Measurements from ENCODE around the gene RNASEH2B.

RNASEH2B gene

DNA sequence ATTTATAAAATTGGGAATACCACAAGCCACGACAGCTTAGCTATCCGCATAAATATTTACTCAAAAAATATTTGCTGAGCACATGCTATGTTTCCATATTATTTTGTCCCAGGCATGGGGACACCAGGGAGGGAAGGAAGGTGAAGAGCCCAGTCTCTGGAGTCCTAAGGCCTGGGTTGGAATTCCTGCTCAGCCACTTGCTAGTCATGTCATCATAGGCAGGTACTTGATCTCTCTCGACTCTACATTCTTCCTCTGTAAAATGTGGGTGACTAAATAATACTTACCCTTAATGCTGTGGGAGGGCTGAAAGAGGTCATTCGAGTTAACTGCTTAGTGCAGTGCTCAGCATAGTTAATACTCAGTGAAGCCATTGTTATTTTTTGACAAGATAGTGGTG is 4.3 kb upstream of the RNASEH2B start:
- no peak for DNase-seq (ENCODE audit: low read depth, low spot score)
- Histone ChIP-seq H3K4me1 (ENCODE audit: control insufficient read depth, insufficient read depth, low read length) (no peaks in the 10 kb centered on the region), H3K27me3 (ENCODE audit: control insufficient read depth, insufficient read depth, low read length) (no peaks in the 10 kb centered on the region), H3K4me3 (ENCODE audit: low read length) (no peak overlapping the region), H3K27ac (ENCODE audit: low read length) (no peak overlapping the region), H3K36me3 (ENCODE audit: control insufficient read depth, insufficient read depth, low read length) (no peaks in the 10 kb centered on the region), H3K9me3 (ENCODE audit: control insufficient read depth, insufficient read depth, low read length) (no peaks in the 10 kb centered on the region)
- WGBS (ENCODE audit: insufficient coverage, insufficient read length): no CpG with 5 or more reads among the region's 4 CpGs

DNA sequence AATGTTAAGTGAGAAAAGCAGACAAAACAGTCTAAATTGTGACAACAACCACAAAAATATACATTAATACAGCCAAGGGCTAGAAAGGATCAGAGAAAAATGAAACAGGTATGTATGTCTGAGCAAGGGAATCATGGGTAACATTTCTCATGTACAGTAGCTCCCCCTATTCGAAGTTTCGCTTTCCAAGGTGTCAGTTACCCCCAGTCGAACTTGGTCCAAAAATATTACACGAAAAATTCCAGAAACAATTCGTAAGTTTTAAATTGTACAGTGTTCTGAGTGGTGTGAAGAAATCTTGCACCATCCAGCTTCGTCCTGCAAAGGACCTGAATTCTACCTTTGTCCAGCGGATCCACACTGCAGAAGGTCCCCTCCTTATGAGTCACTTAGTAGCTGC is 1.8 kb upstream of the RNASEH2B start:
- Histone ChIP-seq H3K27ac (ENCODE audit: low read length) (no peak overlapping the region), H3K27me3 (ENCODE audit: control insufficient read depth, insufficient read depth, low read length) (no peaks in the 10 kb centered on the region), H3K9me3 (ENCODE audit: control insufficient read depth, insufficient read depth, low read length) (no peaks in the 10 kb centered on the region), H3K4me3 (ENCODE audit: low read length) (no peak overlapping the region), H3K36me3 (ENCODE audit: control insufficient read depth, insufficient read depth, low read length) (no peaks in the 10 kb centered on the region), H3K4me1 (ENCODE audit: control insufficient read depth, insufficient read depth, low read length) (peaks cover 2% of the 10 kb centered on the region; the same call in 1 of the 2 replicates)
- no peak for DNase-seq (ENCODE audit: low read depth, low spot score)
- no CpG with 5 or more reads among the region's 7 CpGs for WGBS (ENCODE audit: insufficient coverage, insufficient read length)

- DNase-seq (ENCODE audit: low read depth, low spot score): no peak
- Histone ChIP-seq H3K36me3 (ENCODE audit: control insufficient read depth, insufficient read depth, low read length) (no peaks in the 10 kb centered on the region), H3K4me1 (ENCODE audit: control insufficient read depth, insufficient read depth, low read length) (peaks cover 2% of the 10 kb centered on the region; the same call in 1 of the 2 replicates), H3K9me3 (ENCODE audit: control insufficient read depth, insufficient read depth, low read length) (no peaks in the 10 kb centered on the region), H3K27me3 (ENCODE audit: control insufficient read depth, insufficient read depth, low read length) (no peaks in the 10 kb centered on the region), H3K4me3 (ENCODE audit: low read length) (no peak overlapping the region), H3K27ac (ENCODE audit: low read length) (no peak overlapping the region)
- no CpG with 5 or more reads among the region's 4 CpGs for WGBS (ENCODE audit: insufficient coverage, insufficient read length)
Measured at GRCh38 chr13:50908371-50908770, 1.2 kb upstream of the RNASEH2B start.

GRCh38 chr13:50910485-50910805 is 854 bp downstream of the RNASEH2B start:
- DNase-seq (ENCODE audit: low read depth, low spot score): no peak
- H3K27ac ChIP-seq (ENCODE audit: low read length): no peak overlapping the region
- no peaks in the 10 kb centered on the region for H3K9me3 ChIP-seq (ENCODE audit: control insufficient read depth, insufficient read depth, low read length)
- H3K4me1 ChIP-seq (ENCODE audit: control insufficient read depth, insufficient read depth, low read length): peaks cover 2% of the 10 kb centered on the region; the same call in 1 of the 2 replicates
- H3K27me3 ChIP-seq (ENCODE audit: control insufficient read depth, insufficient read depth, low read length): no peaks in the 10 kb centered on the region
- H3K36me3 ChIP-seq (ENCODE audit: control insufficient read depth, insufficient read depth, low read length): no peaks in the 10 kb centered on the region
- peak overlapping the region; percentile 76 for H3K4me3 ChIP-seq (ENCODE audit: low read length)
- WGBS (ENCODE audit: insufficient coverage, insufficient read length): no CpG with 5 or more reads among the region's 13 CpGs

- no peaks in the 10 kb centered on the region for H3K9me3 ChIP-seq (ENCODE audit: control insufficient read depth, insufficient read depth, low read length)
- H3K27ac ChIP-seq (ENCODE audit: low read length): no peak overlapping the region
- DNase-seq (ENCODE audit: low read depth, low spot score): no peak
- no CpG with 5 or more reads among the region's 3 CpGs for WGBS (ENCODE audit: insufficient coverage, insufficient read length)
- H3K4me1 ChIP-seq (ENCODE audit: control insufficient read depth, insufficient read depth, low read length): peaks cover 2% of the 10 kb centered on the region; the same call in 1 of the 2 replicates
- no peaks in the 10 kb centered on the region for H3K36me3 ChIP-seq (ENCODE audit: control insufficient read depth, insufficient read depth, low read length)
- no peak overlapping the region for H3K4me3 ChIP-seq (ENCODE audit: low read length)
- H3K27me3 ChIP-seq (ENCODE audit: control insufficient read depth, insufficient read depth, low read length): no peaks in the 10 kb centered on the region
Measured at GRCh38 chr13:50911081-50911631, 1.6 kb downstream of the RNASEH2B start.

DNA sequence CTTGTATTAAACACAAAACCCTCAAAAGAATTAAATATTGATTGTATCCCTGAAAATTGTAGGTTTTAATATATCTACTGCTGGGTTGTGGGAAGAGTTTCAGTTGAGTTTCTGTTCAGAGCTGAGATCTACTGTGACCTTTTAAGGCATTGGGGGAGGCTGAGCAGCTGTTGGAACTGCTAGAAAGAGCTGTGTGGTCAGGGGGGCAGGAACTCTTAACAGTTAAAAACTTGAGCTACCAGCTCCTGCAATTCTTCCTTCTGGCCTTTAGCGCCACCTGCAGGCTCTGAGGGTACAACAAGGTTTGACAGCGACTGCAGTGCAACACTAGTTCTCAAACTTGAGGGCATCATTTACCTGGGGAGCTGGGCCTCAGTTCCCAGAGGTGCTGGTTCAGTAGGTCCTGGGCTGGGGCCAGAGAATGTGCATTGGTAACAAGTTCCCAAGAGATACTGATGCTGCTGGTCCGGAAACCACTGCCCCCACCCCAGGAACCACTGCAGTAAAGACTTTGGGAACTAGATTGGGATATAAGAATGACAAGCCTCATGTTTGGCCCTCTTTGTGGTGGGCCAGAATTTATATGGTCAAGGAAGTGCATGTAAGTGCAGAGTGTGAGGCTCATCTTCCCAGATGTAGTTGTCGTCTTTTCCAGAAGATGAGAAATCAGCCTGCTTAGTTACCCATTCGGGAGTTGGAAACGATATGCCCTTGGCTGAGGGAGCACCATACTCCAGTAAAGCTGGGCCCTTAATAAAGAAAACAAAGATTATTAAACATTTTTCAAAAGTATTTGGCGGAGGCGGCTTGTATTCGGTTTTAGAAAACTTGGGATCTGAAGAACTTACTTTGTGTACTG is 2.6 kb downstream of the RNASEH2B start:
- no CpG with 5 or more reads among the region's 9 CpGs for WGBS (ENCODE audit: insufficient coverage, insufficient read length)
- H3K4me3 ChIP-seq (ENCODE audit: low read length): no peak overlapping the region

GRCh38 chr13:50912851-50913250 is 3.3 kb downstream of the RNASEH2B start:
- peaks cover 5% of the 10 kb centered on the region; the same call in 1 of the 2 replicates for H3K4me1 ChIP-seq (ENCODE audit: control insufficient read depth, insufficient read depth, low read length)
- no CpG with 5 or more reads among the region's 2 CpGs for WGBS (ENCODE audit: insufficient coverage, insufficient read length)

More for the DNA sequence above, 2.6 kb downstream of the RNASEH2B start:
- H3K4me1 ChIP-seq (ENCODE audit: control insufficient read depth, insufficient read depth, low read length): peaks cover 5% of the 10 kb centered on the region; the same call in 1 of the 2 replicates
- no peaks in the 10 kb centered on the region for H3K9me3 ChIP-seq (ENCODE audit: control insufficient read depth, insufficient read depth, low read length)
- no peak overlapping the region for H3K27ac ChIP-seq (ENCODE audit: low read length)
- H3K36me3 ChIP-seq (ENCODE audit: control insufficient read depth, insufficient read depth, low read length): no peaks in the 10 kb centered on the region
- peak; percentile 93 for DNase-seq (ENCODE audit: low read depth, low spot score)
- no peaks in the 10 kb centered on the region for H3K27me3 ChIP-seq (ENCODE audit: control insufficient read depth, insufficient read depth, low read length)

DNA sequence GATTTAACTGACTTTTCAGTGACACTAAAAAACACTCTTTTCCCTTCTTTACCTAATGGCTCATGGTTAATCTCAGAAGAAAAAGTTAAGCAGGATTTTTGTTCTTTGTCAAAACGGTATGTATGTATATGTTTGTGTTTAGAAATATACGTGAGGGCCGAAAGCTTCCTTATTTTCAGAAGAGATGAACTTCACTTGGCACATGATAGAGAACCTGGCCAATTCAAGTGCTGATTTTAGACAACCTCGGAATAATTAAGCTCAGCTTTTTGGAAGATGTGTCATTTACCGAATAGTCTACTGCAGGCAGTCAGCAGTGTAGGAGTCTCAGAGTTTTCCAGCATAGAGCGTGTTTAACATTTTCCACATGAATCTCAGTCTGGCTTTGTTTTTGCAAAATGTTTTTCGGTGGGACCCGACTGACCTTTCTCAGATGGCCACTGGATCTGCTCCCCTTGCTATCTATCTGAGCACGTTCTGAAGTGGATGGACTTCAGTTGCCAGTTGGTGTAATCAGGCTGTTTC is 4.6 kb downstream of the RNASEH2B start:
- Histone ChIP-seq H3K4me3 (ENCODE audit: low read length) (no peak overlapping the region), H3K27ac (ENCODE audit: low read length) (no peak overlapping the region), H3K27me3 (ENCODE audit: control insufficient read depth, insufficient read depth, low read length) (no peaks in the 10 kb centered on the region), H3K9me3 (ENCODE audit: control insufficient read depth, insufficient read depth, low read length) (no peaks in the 10 kb centered on the region), H3K36me3 (ENCODE audit: control insufficient read depth, insufficient read depth, low read length) (no peaks in the 10 kb centered on the region), H3K4me1 (ENCODE audit: control insufficient read depth, insufficient read depth, low read length) (peaks cover 5% of the 10 kb centered on the region; the same call in 1 of the 2 replicates)
- WGBS (ENCODE audit: insufficient coverage, insufficient read length): 100% methylated on average over 2 of the region's 9 CpGs
- DNase-seq (ENCODE audit: low read depth, low spot score): no peak

More at GRCh38 chr13:50912851-50913250, 3.3 kb downstream of the RNASEH2B start:
- H3K27ac ChIP-seq (ENCODE audit: low read length): no peak overlapping the region
- no peak overlapping the region for H3K4me3 ChIP-seq (ENCODE audit: low read length)
- H3K36me3 ChIP-seq (ENCODE audit: control insufficient read depth, insufficient read depth, low read length): no peaks in the 10 kb centered on the region
- no peak for DNase-seq (ENCODE audit: low read depth, low spot score)
- no peaks in the 10 kb centered on the region for H3K27me3 ChIP-seq (ENCODE audit: control insufficient read depth, insufficient read depth, low read length)
- no peaks in the 10 kb centered on the region for H3K9me3 ChIP-seq (ENCODE audit: control insufficient read depth, insufficient read depth, low read length)

DNA sequence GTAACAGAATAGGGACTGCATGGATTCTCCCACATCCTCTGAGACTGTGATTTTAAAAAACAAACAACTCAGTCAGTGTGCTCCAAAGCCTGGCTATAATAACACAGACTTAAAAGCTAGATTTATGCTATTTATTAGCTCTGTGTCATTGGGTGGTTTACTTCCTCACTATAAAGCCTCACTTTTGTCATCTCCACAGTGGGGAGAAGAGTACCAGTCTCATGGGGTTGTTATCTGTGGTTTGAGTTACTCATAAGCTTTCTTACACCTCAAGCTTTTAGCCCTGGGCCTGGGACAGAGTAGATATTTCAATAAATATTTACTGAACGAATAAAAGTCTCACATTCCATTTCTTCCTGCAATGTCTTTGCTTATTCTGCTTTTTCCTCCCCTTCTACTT is 5.3 kb downstream of the RNASEH2B start:
- Histone ChIP-seq H3K27me3 (ENCODE audit: control insufficient read depth, insufficient read depth, low read length) (no peaks in the 10 kb centered on the region), H3K36me3 (ENCODE audit: control insufficient read depth, insufficient read depth, low read length) (no peaks in the 10 kb centered on the region), H3K9me3 (ENCODE audit: control insufficient read depth, insufficient read depth, low read length) (no peaks in the 10 kb centered on the region), H3K27ac (ENCODE audit: low read length) (no peak overlapping the region), H3K4me3 (ENCODE audit: low read length) (no peak overlapping the region), H3K4me1 (ENCODE audit: control insufficient read depth, insufficient read depth, low read length) (peaks cover 5% of the 10 kb centered on the region; the same call in 1 of the 2 replicates)
- DNase-seq (ENCODE audit: low read depth, low spot score): no peak
- WGBS (ENCODE audit: insufficient coverage, insufficient read length): no CpG with 5 or more reads among the region's 1 CpG

- H3K36me3 ChIP-seq (ENCODE audit: control insufficient read depth, insufficient read depth, low read length): no peaks in the 10 kb centered on the region
- no peak overlapping the region for H3K4me3 ChIP-seq (ENCODE audit: low read length)
- DNase-seq (ENCODE audit: low read depth, low spot score): no peak
- no CpG with 5 or more reads among the region's 5 CpGs for WGBS (ENCODE audit: insufficient coverage, insufficient read length)
- no peaks in the 10 kb centered on the region for H3K9me3 ChIP-seq (ENCODE audit: control insufficient read depth, insufficient read depth, low read length)
- H3K27me3 ChIP-seq (ENCODE audit: control insufficient read depth, insufficient read depth, low read length): no peaks in the 10 kb centered on the region
- no peak overlapping the region for H3K27ac ChIP-seq (ENCODE audit: low read length)
- H3K4me1 ChIP-seq (ENCODE audit: control insufficient read depth, insufficient read depth, low read length): peaks cover 5% of the 10 kb centered on the region; the same call in 1 of the 2 replicates
Measured at GRCh38 chr13:50915565-50915964, 6.0 kb downstream of the RNASEH2B start.

Data from iPS DF 6.9 (cell line).